Psoas muscle (tissue), 8 donors: ENCODE data around the gene TRIM44. TPM values are rescaled to one million over a fixed set of nuclear protein-coding genes. Genes with fewer than 3 reads are reported as not detected.
A peak's percentile ranks its signal among the peaks of the same experiment; 100 is the strongest.
"Not testable (repeated sequence)": the region's sequence is repeated elsewhere in the genome, so short reads cannot be mapped to it uniquely, and the experiment has no call there.

Experiments
- ATAC-seq, 4 donors: fragments of 200-7000 bp; cut with Tn5 transposase; one replicate each; pipeline ENCODE4 v1.9.1; 2020; ENCODE audit warnings: moderate library complexity in 3 of 4, mild to moderate bottlenecking in 2 of 4
- DNase-seq, 2 donors: peaks; one replicate each; pipeline ENCODE4 v3.0.0-alpha.2; 2020
- H3K27ac ChIP-seq: fragments of 200-600 bp; one replicate; pipeline ENCODE4 v1.8.0; 2022
- H3K27me3 ChIP-seq, 3 donors: fragments of 200-600 bp in 1 of 3; one replicate each; pipeline versions ENCODE4 v1.6.1 to v1.8.0; 2013 to 2022; ENCODE audit warnings: low read length in 2 of 3, mild to moderate bottlenecking in 2 of 3, moderate library complexity in 1 of 3; ENCODE audit not compliant: insufficient read depth in 3 of 3
- H3K36me3 ChIP-seq, 2 donors: fragments of 200-600 bp in 1 of 2; one replicate each; pipeline versions ENCODE4 v1.6.1 to v1.8.0; 2013 to 2022; ENCODE audit warnings: low read depth in 1 of 2, mild to moderate bottlenecking in 1 of 2, moderate library complexity in 1 of 2; ENCODE audit not compliant: insufficient read depth in 1 of 2
- H3K4me1 ChIP-seq: fragments of 200-600 bp; one replicate; pipeline ENCODE4 v1.8.0; 2022
- H3K4me3 ChIP-seq: fragments of 200-600 bp; one replicate; pipeline ENCODE4 v1.8.0; 2022; ENCODE audit warnings: mild to moderate bottlenecking
- H3K9me3 ChIP-seq: fragments of 200-600 bp; one replicate; pipeline ENCODE4 v1.8.0; 2022
- CTCF ChIP-seq: fragments of 200-600 bp; IDR thresholded peaks from one replicate; pipeline ENCODE4 v1.8.0; 2022; ENCODE audit warnings: antibody characterized with exemption
- WGBS, 3 donors: extraction: QIAGEN DNeasy Blood & Tissue Kit; methylation state at CpG; one replicate each; pipeline versions ENCODE4 v1.1.6 to v1.1.7; 2013; 5-methylcytosine and 5-hydroxymethylcytosine counted together
- intact Hi-C, 2 donors: fragments of 100-400 bp; cut with DNase I; formaldehyde crosslinking; loops; one replicate each; pipeline versions ENCODE4 v1.11.0 to v1.14.2; 2022
- polyA plus RNA-seq, 3 donors: library from polyadenylated mRNA; stranded (reverse); fragments of 200-250 nt; gene quantifications; one replicate each; pipeline ENCODE4 v1.2.3, GENCODE V29; 2013
- total RNA-seq, 4 donors: library from RNA; stranded (reverse); fragmentation: NEBNext Ultra II Directional in 2 of 4; extraction: Animal tissue kit (Norgen Biotek cat#: 25700) in 2 of 4; gene quantifications; one replicate each; pipeline versions ENCODE4 v1.2.1 to v1.2.4, GENCODE V29; 2021 to 2023
- donor health status: healthy with polysubstance abuse.
- donor health status: DM: no; HTN: no; CAD: no; lungs with moderate emphysema.
- donor health status: Bipolar disorder and iron deficiency.
- donor health status: healthy.
- donor health status: DM: yes; HTN: yes; CAD: no.
- donor health status: DM: no; HTN: no; CAD: no.
- donor health status: DM: no; HTN: no; CAD: no.
- donor health status: DM: yes; HTN: yes; CAD: no.

TRIM44 gene
- total and polyA plus RNA-seq, 7 donors = 6.8 to 46.8 (median 34.0) TPM

DNA sequence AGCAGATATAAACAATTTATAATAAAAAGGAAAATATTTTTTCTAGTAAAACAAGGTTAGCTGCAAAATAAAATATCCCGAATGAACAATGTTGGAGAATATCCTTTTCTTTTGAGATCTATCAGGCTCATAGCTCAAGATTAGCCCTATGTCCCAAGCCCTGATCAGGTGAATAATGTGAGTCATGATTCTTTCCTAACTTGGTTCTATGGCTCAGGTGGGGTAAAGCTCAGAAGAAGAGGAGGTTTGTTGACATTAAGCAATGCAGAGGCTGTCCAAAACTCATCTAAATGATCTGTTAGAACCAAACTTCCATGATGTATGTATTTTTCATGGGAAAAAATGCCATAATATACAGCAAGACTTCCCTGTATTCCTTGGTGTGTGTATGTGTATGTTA is 86.1 kb downstream of the TRIM44 start:
- H3K27ac ChIP-seq = no peak overlapping the region
- intact Hi-C loops = no loop called here
- DNase-seq (no peak), ATAC-seq (no peak)
- H3K4me1 ChIP-seq = peaks cover 15% of the 10 kb centered on the region
- H3K4me3 ChIP-seq = no peak overlapping the region
- peaks cover 0 to 2% of the 10 kb centered on the region in 2 donors for H3K36me3 ChIP-seq
- H3K27me3 ChIP-seq = no peaks in the 10 kb centered on the region
- H3K9me3 ChIP-seq = no peaks in the 10 kb centered on the region
- TF ChIP-seq CTCF = no peak
- 95 to 100% (median 98%) methylated on average over 1 of the region's 1 CpG for WGBS, 3 donors

DNA sequence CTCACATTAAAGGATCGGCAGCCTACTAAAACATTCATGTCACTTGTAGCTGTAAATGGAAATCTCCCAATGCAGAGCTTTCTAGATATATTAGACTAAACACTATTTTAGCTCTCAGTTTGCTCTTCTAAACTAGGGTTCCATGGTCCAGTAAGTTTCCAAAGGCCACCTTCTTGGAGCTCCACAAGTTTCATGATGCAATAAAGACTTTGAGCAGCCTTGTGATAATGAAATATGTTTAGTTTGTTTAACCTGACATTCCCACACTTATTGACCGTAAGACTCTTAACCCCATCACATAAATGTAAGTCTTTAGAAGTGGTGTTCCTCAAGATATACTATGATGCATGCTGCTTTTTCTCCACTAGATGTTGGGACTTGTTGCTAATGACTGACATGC is 87.7 kb downstream of the TRIM44 start:
- intact Hi-C loops = no loop called here
- 50 to 99% (median 97%) methylated on average over 2 of the region's 2 CpGs for WGBS, 3 donors
- no peak for DNase-seq
- H3K27me3 ChIP-seq = no peaks in the 10 kb centered on the region
- H3K4me1 ChIP-seq = peaks cover 15% of the 10 kb centered on the region
- no peak overlapping the region for H3K4me3 ChIP-seq
- peaks cover 0 to 2% of the 10 kb centered on the region in 2 donors for H3K36me3 ChIP-seq
- no peak for ATAC-seq
- H3K9me3 ChIP-seq = no peaks in the 10 kb centered on the region
- no peak for TF ChIP-seq CTCF
- H3K27ac ChIP-seq = no peak overlapping the region

- Histone ChIP-seq H3K9me3 (no peaks in the 10 kb centered on the region), H3K4me1 (peaks cover 15% of the 10 kb centered on the region), H3K4me3 (no peak overlapping the region), H3K27ac (no peak overlapping the region), H3K27me3 (no peaks in the 10 kb centered on the region), H3K36me3 (peaks cover 0 to 2% of the 10 kb centered on the region in 2 donors)
- TF ChIP-seq CTCF = no peak
- ATAC-seq = no peak
- intact Hi-C loops = no loop called here
- 83 to 91% (median 85%) methylated on average over 4 of the region's 4 CpGs for WGBS, 3 donors
- DNase-seq = no peak
These were observed 88.5 kb downstream of the TRIM44 start for GRCh38 chr11:35750981-35751663.

DNA sequence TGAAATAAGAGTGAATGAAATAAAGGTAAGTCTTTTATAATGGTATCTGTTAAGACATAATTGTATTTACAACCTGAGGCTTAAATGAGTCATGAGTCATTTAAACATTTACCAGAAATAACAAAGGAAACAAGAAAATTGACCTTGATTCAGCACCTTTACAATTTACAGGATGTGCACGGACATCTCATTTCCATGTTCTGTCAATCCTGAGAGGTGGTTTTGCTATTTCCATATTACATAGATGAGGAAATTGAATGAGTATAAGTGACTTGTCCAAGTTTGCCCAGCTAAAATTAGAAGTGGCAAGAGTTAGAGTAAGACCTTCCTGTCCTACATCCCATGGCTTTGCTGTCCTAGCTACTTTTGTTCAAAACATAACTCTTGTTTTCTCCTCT is 89.1 kb downstream of the TRIM44 start:
- Histone ChIP-seq H3K27me3 (no peaks in the 10 kb centered on the region), H3K4me3 (no peak overlapping the region), H3K36me3 (peaks cover 0 to 2% of the 10 kb centered on the region in 2 donors), H3K4me1 (peaks cover 11% of the 10 kb centered on the region), H3K27ac (peak overlapping the region; percentile 13), H3K9me3 (no peaks in the 10 kb centered on the region)
- no peak for DNase-seq
- ATAC-seq = peak; percentile 48 to 73 (median 64)
- intact Hi-C loops = no loop called here
- 31 to 54% (median 33%) methylated on average over 1 of the region's 1 CpG for WGBS, 3 donors
- no peak for TF ChIP-seq CTCF

- 66 to 72% (median 71%) methylated on average over 3 of the region's 3 CpGs for WGBS, 3 donors
- no peak for DNase-seq
These were observed 89.5 kb downstream of the TRIM44 start for GRCh38 chr11:35752115-35752514.

DNA sequence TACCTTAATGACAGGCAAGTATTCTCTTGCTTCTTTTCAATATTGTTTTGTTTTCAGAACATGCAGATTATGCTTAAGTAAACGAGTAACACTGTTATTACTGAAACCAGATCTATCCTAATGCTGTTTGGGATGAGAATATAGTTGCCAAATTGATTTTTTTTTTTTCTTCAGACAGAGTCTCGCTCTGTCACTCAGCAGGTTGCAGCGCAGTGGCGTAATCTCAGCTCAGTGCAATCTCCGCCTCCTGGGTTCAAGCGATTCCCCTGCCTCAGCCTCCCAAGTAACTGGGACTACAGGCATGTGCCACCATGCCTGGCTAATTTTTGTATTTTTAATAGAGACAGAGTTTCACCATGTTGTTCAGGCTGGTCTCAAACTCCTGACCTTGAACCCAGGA is 91.0 kb downstream of the TRIM44 start:
- H3K36me3 ChIP-seq, intact Hi-C loops, H3K4me3 ChIP-seq, ATAC-seq, DNase-seq, H3K27ac ChIP-seq, H3K9me3 ChIP-seq, H3K27me3 ChIP-seq: not testable (repeated sequence)
- H3K4me1 ChIP-seq = peaks cover 11% of the 10 kb centered on the region
- 87 to 97% (median 95%) methylated on average over 6 of the region's 6 CpGs for WGBS, 3 donors

More at GRCh38 chr11:35752115-35752514, 89.5 kb downstream of the TRIM44 start:
- H3K9me3 ChIP-seq = no peaks in the 10 kb centered on the region
- H3K4me1 ChIP-seq = peaks cover 11% of the 10 kb centered on the region
- H3K27me3 ChIP-seq = no peaks in the 10 kb centered on the region
- ATAC-seq = no peak
- H3K4me3 ChIP-seq = no peak overlapping the region
- H3K27ac ChIP-seq = peak overlapping the region; percentile 13
- peaks cover 0 to 2% of the 10 kb centered on the region in 2 donors for H3K36me3 ChIP-seq
- TF ChIP-seq CTCF = no peak
- intact Hi-C loops = no loop called here

DNA sequence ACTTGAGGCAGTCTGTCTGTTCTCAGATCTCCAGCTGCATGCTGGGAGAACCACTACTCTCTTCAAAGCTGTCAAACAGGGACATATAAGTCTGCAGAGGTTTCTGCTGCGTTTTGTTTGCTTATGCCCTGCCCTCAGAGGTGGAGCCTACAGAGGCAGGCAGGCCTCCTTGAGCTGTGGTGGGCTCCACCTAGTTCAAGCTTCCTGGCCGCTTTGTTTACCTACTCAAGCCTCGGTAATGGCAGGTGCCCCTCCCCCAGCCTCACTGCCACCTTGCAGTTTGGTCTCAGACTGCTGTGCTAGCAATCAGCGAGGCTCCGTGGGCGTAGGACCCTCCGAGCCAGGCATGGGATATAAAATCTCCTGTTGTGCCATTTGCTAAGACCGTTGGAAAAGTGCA is 97.4 kb downstream of the TRIM44 start:
- H3K27me3 ChIP-seq, intact Hi-C loops, H3K4me3 ChIP-seq, H3K27ac ChIP-seq, H3K9me3 ChIP-seq, DNase-seq, H3K36me3 ChIP-seq, ATAC-seq: not testable (repeated sequence)
- H3K4me1 ChIP-seq = peaks cover 28% of the 10 kb centered on the region
- 73 to 75% (median 74%) methylated on average over 8 of the region's 8 CpGs for WGBS, 3 donors
